NCI-H1092 treated with DMSO at 0.1 percent for 48 hours (cell line): ENCODE measurements around the gene KCNK10.

Experiments
- DNase-seq: peaks from one replicate; lab custom pipeline; 2025; lab: John Stamatoyannopoulos, UW

KCNK10 gene

DNA sequence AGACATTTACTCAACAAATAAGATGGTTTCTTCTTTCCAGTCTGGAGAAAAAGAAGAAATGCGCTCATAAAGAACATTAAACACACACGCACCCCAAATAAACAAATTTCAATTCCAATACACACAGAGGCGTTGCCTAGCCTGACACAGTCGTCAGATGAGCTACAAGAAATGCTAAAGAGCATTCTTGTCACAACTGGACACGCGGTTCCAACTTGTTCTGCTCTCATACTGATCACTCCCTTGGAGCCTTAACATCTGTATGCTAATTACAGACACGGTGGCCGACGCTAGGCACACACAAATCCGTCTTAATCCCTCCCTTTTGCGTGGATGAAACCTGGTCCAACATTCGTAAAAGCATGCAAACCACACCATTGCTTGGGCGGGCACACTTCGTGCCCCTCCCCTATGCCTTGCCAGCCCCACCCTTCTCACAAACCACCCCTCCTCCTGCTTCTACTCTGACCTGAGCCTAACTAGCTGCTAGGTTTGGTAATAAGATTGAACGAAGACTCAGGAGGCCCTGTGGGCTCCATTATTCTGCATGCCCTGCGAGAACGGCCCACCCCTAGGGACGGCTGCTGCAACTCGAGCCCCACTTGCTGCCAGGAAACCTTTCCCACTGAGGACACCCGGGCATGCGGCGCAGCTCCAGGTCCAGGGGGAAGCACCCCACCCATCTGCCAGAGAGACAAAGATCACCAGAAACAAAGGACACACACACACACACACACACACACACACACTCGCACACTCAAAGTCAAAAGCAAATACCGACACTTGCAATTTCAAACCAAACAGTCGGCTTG, 1.2 kb downstream of the KCNK10 start:
- DNase-seq: no peak

DNA sequence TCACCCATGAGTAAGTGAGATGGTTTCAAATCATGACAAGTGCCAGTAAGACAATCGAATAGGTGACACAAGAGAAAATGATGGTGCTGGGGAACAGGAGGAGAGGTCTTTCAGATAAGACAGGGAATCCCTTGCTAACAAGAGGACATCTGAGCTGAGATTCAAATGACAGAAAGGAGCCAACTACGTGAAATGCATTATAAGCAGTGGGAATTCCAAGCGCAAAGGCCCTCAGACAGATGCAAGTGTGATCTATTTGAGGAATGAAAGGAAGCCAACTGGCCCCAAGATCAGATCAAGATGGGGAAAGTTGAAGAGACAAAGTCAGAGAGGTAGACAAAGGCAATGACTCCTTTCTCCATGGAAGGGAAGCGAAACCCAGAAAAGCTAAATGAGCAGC, 4.7 kb downstream of the KCNK10 start:
- no peak for DNase-seq

DNA sequence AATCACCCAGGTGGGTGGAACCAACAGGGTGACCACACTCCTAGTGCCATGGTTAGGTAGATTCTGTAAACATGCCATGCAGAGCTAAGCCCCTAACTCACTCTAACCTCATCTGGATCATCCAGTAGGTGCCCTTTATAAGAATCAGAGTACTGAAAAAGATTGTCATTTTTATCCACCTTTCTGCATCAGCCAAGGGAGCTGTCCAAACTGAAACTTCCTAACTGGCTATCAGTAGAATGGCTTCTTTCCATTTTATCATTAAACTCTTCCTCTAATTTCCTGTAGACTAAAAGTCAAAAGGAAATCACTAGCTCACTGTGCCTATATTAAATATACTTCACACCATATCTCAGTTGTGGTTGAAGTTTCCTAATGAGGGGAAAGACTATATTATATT, 6.5 kb downstream of the KCNK10 start:
- DNase-seq: no peak

DNA sequence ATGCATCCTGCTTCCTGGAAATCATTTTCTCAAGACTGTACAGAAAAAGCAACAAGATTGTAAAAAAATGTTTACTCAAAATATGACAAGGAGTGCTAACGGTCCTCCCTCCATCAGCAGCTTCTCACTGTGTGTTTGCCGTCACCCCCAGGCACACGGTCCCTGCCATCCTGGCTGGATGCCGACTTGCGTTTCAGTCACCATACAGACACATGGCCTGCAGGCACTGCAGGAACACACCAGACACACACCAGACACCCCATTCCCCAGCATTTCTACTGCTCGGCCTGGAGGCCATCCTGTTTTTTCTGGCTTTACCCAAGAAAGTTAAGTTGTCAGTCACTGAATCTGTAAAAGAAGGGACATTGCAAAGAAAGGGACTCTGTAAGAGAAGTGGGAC, 10.8 kb downstream of the KCNK10 start:
- DNase-seq: no peak

DNA sequence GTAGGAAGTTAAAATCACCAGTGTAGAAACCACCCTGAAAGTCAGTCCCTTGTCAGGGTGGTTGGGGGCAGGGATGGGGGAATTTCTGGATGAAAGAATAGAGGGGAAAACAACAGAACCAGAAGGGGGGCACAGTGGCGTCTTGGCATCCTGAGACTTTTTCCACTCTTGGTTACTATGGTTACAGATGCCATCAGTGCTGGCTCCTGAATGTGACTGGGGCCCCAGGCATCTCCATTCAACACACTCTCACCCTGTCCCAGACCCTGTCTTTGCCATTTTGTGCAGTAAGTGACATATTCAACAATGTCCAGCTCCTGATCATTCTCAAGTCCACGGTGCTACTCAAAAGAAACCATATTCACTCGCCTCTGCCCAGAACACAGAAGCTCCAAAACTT, 11.3 kb downstream of the KCNK10 start:
- DNase-seq: no peak

DNA sequence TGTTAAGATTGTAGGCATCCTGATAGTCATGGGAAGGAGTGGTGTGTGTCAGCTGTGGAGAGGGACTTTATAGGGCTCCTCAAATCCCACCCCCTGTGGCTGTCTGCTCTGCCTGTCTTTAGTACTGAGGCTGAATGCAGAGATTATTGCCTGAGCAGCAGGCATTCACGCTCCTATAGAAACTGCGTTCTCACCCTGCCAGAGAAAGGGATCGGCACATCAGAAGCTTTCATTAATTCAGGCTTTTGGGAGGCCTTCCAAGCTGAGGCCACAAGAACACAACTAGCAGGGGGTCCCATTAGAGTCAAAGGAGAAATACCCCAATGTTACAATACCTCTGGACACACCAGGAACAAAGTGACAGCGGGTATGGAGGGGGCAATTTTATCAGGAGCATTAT, 12.6 kb downstream of the KCNK10 start:
- no peak for DNase-seq

DNA sequence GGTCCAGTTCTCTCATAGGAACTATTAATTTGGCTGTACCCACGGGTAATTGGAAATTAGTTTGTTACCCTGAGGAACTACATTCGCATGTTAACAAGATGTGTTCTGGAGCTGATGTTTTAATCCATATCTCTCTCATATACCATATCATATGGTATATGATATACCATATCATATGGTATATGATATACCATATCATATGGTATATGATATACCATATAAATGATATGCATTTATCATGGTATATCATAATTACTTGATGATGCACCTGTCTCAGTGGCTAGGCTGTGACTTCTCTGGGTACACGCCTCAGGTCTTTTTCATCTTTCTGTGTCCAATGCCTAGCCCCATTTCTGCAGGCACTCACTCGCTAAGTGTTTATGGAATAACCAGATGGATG, 13.0 kb downstream of the KCNK10 start:
- no peak for DNase-seq

DNA sequence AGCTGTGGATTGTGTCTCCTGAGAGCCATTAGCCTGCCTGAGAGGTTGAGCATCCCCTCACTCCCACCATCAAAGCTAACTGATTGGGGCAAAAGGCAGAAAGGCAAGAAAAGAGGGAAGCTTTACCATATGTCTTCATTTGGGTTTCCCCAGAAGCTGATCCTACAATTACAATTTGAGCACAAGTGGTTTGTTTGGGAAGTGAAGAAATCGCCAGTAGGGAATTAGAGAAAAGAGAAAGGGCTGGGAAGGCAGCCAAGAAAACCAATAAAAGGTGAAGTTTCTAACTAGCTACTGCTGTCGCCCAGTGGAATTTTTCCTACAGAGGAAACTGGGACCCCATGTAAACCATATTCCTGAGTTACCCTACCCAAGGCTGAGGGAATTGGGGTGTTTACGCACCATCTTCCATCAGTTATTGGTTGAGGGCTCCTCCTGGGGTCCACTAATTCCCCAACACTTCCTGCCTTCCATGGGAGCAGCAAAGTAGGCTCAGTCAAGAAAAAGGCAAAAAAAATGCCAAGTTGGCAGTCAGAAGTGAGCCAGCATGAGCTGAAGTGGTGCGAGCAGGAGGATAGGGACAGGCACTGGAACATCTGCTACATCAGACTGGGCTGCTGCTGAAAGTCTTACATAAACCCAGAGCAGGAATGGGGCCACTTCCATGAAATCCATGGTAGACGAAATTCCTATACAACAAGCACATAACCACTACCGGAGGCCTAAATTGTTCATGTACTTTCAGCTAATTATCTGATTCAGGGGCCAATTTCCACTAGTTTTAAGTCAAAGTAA, 17.3 kb downstream of the KCNK10 start:
- no peak for DNase-seq

DNA sequence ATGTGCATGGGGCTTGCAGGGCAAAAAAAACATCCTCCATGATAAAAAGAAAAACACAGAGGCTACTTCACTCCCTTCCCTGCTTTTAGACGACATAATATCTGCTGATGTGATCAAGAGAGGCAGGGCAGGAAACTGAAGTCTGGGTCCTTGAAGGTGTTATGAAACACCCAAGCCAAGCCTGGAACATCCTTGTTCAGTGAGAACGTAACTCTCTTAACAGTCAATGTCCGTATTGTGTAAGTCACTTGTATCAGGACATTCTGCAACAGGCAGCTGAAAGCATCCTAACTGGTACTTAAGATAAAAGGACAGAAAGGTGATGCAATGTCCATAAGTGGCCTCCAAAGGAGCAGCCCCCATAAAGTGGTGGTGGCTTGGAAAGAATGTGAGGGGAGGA, 20.0 kb downstream of the KCNK10 start:
- no peak for DNase-seq

DNA sequence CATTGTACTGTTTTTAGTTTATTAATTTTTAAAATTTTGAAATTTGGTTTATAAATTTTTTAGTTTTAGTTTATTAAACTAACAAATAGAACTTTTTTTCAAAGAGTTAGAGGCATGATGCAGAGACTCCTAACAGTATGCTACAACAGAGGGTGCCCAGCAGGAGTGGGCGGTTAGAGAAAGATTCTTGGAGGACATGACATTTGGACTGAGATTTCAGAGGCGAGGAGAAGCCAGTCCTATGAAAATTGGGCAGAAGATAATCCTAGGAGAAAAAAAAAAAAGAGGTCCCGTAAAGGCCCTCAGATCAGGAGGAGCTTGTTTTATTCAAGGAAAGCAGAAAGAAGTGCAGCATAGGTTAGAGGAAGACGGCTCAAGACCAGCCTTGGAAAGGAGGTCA, 21.7 kb downstream of the KCNK10 start:
- DNase-seq: no peak

DNA sequence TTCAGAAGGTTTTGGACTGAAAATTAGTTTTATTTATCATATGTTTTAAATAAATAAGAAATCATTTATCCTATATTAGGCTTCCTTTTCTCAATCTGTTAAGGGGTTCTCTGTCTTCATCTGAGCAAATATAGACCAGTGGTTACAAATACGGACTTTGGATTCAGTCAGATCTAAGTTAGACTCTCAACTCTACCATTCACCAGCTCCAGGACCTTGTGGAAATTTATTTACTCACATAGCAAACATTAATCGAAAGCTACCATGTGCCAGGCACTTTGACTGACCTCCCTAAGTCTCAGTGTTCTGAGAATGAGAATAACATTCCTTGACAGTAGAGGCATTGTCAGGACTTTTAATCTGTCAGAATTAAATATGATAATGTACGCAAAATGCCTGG, 22.3 kb downstream of the KCNK10 start:
- no peak for DNase-seq

DNA sequence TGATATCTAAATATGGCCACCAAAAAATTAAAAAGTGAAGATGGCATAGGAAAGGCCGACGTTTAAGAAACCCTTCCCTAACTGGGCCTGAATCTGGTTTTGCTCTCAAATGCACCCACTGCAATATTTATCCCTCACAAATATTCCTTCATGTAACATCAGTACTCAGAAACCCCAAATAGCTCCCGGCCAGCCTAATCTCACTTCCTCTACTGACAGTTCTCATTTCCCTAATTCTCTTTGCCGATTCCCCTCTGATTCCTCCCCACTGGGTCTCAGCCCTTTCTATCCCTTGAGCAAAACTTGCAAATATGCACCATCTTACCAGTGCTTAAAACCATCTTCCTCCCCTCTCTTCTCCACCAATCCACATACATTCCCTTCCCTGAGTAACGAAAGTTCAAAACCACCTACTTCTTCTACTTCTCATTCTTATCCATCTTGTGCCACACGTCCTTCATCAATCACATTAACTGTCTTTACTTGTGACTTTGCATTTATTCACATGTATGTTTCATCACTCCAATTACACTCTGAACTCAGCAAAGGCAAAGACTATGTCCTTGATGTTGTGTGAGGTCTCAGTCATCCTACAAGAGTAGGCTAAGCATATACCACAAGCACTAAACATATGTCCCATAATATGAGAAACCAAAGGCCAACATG, 23.1 kb downstream of the KCNK10 start:
- DNase-seq: no peak

DNA sequence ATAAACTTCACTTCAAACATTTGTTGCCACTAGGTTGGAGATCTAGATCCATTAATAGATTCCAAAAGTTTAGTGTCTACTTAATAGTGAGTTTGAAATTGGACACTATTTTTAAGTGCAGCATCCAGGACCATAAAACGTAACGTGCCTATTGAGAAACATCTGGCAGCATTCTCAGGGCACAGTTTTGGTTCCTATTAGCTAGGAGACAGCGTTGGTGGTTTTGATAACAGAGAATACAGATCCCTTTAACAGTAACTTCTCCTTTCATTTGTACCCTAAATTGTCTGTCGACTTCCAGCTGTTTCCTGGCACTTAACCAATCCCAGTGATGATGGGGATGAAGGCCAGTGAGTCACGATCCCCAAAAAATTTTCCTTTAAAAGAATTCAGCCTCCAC, 25.8 kb downstream of the KCNK10 start:
- DNase-seq: no peak

DNA sequence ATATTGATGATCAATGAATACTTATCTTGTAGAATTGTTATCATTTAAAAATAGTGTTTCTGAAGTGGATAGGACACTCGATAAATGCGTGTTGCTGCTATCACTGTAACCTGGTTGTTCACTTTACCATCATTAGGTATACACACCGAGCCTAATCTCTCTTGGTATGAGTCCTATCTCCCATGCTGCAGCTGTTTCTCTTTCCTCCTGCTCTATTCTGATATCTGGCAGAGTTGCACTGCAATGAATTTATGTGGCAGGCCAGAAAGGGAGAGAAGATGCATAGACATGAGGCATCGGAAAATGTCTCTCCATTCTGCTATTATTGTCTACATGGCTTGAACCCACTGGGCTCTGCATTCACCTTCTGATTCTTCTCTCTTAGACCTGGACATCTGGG, 26.7 kb downstream of the KCNK10 start:
- no peak for DNase-seq

DNA sequence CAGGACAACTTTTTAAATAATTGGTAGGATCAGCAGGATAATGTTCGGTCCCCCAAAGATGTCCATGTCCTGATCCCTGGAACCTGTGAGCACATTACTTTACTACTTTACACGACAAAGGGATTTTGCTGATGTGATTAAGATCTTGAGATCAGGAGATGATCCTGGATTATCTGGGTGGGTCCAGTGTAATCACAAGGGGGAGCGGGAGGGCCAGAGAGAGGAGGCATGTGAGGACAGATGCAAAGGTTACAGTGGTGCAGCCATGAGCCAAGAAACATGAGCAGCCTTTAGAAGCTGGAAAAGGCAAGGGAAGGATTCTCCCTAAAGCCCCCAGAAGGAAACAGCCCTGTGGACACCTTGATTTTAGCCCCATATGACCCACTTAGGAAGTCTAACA, 33.1 kb downstream of the KCNK10 start:
- DNase-seq: no peak

DNA sequence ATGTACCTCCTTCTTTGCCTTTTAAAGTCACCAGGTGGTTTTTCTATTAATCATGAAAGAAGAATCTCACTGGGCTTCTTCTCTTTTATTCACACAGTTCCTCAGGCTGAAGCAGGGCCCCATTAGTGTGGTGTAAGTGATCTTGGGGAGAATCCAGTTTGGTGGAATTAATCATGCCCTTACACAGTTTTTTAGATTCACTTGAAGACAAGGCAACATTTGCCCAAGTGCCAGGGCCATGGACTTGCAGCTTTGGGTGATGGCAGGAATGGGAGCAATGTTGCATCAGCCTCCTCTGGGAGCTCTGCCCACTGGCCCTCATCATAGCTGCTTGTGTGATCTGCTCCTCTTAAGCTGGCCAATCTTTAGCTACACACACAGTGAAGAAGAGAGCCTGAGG, 33.8 kb downstream of the KCNK10 start:
- no peak for DNase-seq

DNA sequence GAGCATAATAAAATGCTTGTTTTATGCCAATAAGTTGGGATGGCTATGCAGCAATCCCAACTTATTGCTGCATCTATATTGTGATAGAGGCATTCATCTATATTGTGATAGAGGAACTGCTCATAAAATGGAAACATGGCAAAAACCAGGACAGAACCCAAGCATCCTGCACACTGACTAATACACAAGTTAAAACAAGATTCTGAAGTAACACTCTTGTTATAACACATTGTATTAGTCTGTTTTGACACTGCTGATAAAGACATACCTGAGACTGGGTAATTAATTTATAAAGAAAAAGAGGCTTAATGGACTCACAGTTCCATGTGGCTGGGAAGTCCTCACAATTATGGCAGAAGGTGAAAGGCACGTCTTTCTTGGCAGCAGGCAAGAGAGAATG, 36.8 kb downstream of the KCNK10 start:
- DNase-seq: no peak

DNA sequence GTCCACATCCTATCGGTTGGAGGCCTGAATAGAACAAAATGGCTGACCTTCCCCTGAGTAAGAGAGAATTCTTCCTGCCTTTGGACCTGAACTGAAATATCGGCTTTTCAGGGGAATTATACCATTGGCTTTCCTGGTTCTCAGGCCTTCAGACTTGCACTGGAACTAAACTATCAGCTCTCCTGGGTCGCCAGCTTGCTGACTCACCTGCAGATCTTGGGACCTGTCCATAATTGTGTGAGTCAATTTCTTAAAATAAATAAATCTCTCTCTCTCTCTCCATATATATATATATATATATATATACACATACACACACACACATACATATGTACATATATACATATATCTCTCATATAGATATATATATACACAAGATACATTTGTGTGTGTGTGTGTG, 41.6 kb downstream of the KCNK10 start:
- no peak for DNase-seq

DNA sequence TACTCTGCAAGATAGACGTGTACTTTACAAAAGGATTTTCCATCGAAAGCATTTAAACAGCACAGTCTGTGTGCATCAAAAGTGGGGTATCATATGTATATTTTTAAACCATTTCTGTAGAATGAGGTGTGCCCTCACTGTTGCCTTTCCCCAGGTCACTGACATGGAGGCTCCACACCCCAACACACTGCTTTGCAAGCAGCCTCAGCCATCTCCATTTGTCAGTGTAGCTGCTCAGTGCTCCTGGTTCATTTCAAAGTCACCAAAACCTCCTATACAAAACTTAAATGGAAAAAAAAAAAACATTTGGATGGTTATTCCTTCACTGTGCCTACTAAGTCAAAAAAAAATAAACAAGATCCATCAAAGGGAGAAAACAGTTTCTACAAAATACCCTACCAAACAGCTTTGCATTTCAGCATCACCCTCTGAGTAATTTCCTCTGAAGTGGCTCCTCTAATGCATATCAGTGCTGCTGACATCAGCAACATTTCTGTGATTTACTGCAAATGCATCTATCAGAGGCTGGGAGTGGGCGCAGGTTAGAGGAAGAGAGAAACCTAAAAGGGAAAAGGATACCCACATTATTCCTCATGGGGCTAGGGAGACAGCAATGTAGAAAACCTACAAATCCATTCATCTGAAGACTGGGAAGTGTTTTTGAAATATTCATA, 46.0 kb downstream of the KCNK10 start:
- DNase-seq: no peak

DNA sequence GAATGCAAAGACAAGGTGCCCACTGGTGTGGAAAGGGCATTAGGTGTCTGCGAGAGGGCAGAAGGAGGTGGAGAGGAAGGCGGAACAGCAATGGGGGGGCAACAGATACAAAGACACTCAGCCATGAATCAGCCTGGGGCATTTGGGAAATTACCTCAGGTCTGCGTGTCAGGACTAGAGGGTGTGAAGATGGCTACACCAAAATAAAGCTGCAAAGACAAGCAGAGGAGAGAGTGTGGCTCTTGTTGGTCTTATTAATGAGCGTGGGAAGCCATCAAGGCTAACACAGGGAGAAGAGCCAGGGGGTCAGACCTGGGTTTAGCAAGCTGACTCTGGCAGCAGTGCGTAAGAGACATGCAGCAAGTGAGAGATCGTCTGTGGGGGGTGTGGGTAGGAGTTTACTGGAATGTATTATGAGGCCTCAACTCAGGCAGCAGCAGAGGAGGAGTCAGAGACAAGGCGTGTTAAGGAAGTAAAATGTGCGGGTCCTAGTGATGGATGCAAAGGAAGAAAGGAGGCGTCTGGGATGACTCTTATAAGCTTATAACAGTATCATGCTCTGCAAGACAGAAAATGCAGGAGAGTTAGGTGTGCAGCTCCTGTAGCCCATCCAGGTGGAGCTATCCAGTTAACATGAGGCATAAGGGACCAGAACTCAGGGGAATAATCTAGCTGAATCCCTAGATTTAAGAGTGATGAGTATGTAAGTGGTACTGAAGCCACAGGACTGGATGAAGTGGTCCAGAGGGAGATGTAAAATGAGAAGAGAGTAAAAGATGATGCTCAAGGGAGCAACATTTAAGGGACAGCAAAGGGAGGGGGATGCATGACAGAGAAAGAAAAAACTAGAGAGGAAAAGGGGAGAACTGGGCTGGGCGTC, 50.4 kb downstream of the KCNK10 start:
- DNase-seq: no peak

DNA sequence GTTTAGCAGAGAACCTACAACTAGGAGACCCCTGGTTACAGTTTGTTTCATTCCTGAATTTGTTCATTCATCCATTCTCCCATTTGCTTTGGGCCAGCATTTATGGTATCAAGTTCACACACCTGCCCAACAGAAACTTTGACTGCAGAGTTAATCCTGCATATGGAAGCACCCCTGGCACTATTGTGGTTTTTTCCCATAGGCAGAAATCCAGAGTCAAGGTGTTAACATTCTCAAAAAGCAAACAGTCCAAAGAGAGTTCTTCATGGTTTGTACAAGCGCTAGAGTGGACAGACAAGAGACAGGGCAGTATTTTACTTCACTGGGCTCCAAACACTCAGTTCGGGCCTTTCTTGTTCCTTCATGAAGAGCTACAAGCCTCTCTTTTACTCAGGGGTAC, 51.9 kb downstream of the KCNK10 start:
- no peak for DNase-seq

DNA sequence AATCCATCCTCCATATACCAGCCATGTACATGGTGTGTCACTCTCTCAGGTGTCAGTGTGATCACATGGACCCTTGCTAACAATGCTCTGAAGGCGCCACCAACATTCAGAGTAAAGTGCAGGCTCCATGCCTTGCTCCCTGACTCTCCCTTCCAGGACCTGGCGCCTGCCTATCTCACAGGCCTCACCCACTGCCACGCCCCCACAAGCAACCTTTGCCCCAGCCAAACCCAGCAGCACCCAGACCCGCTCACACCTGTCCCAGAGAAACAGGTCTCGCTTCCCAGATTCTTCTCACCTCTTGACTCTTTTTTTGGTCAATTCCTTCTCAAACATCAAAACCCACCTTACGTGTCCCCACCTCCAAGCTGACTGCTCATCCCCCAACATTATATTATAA, 52.3 kb downstream of the KCNK10 start:
- no peak for DNase-seq
